ENCODE results near the gene DPY30.
"Not testable (repeated sequence)": the region's sequence is repeated elsewhere in the genome, so short reads cannot be mapped to it uniquely, and the experiment has no call there.

Gene DPY30

DNA sequence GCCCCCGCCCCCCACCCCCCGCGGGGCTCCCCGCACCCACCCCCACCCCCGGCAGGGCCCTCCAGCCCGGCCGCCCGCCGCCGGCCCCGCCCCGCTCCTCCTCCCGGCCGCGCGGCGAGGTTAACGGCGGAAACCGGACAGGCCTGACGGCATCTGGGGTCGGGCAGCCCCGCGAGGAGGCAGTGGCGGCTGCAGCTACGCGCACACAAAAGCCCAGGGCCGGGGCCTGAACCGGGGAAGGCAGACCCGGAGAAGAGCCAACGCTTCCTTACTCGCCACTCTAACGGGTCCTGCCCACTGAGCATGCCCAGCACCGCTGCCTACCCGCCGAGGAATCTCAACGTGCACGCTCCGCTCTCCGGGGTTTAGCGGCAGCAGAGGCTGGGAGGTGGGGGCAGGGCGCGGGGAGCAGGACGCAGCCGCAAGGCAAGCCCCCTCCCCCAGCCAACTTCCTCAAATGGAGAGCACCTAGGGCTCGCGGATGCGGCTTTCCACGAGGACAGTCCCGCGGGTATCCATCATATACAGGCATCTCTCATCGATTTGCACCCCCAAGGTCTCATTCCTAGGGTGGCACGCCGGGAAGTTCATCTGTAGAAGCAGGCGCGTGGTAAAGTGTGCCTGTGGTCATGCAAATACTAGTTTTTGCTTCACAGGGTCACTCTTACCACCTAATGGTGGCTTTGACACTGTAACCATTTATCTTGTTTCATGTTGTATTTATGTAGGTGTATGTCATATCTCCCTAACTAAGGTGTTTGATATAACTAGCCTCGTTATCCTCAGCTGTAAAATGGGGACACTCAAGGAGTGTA lies 28.7 kb downstream of the DPY30 start, which contains the start of gene MEMO1:
MEMO1 (minus strand) TSS at position 339 of the 815 bp plus-strand sequence. CDS start 761 bp downstream, outside the sequence.
- peak within 1 kb of the TSS; percentile 87 for H2AFZ ChIP-seq (ENCODE audit: low read length)
- peak within 1 kb of the TSS; percentile 94 for H3K9ac ChIP-seq (ENCODE audit: low read depth, low read length, poor library complexity, severe bottlenecking)
- H3K36me3 ChIP-seq (ENCODE audit: insufficient read depth, low read length), result no peaks in the 10 kb centered on the region
- H3K9me3 ChIP-seq (ENCODE audit: insufficient read depth, low read depth, low read length), result no peaks in the 10 kb centered on the region
- peak within 1 kb of the TSS; percentile 90 for H3K4me2 ChIP-seq (ENCODE audit: low read depth, low read length, poor library complexity, severe bottlenecking)
- H3K4me3 ChIP-seq (ENCODE audit: low read length, poor library complexity, severe bottlenecking), result peak within 1 kb of the TSS; percentile 98
- H3K79me2 ChIP-seq (ENCODE audit: insufficient read depth, low read length), result peaks cover 38% of the 10 kb centered on the region
- no peaks in the 10 kb centered on the region for H3K9me2 ChIP-seq (replicated peaks; ENCODE audit: low read depth, low read length)
- TF ChIP-seq, protein P1, sequence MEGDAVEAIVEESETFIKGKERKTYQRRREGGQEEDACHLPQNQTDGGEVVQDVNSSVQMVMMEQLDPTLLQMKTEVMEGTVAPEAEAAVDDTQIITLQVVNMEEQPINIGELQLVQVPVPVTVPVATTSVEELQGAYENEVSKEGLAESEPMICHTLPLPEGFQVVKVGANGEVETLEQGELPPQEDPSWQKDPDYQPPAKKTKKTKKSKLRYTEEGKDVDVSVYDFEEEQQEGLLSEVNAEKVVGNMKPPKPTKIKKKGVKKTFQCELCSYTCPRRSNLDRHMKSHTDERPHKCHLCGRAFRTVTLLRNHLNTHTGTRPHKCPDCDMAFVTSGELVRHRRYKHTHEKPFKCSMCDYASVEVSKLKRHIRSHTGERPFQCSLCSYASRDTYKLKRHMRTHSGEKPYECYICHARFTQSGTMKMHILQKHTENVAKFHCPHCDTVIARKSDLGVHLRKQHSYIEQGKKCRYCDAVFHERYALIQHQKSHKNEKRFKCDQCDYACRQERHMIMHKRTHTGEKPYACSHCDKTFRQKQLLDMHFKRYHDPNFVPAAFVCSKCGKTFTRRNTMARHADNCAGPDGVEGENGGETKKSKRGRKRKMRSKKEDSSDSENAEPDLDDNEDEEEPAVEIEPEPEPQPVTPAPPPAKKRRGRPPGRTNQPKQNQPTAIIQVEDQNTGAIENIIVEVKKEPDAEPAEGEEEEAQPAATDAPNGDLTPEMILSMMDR (conservative IDR thresholded peaks at IDR 0.05; ENCODE audit: low read length), result no peak
- TF ChIP-seq EZH2phosphoT487 (IDR thresholded peaks at IDR 0.05; ENCODE audit: borderline replicate concordance), result no peak
- H3K27me3 ChIP-seq (ENCODE audit: insufficient read depth, low read length, poor library complexity, severe bottlenecking), result no peaks in the 10 kb centered on the region
- H3K4me1 ChIP-seq (ENCODE audit: insufficient read depth, low read length, poor library complexity, severe bottlenecking), result peaks cover 35% of the 10 kb centered on the region
- H4K20me1 ChIP-seq (ENCODE audit: insufficient read depth, low read length, poor library complexity, severe bottlenecking), result peaks cover 37% of the 10 kb centered on the region
- H3F3A ChIP-seq (ENCODE audit: low read depth), result peaks cover 9% of the 10 kb centered on the region; the same call in 1 of the 2 replicates

DNA sequence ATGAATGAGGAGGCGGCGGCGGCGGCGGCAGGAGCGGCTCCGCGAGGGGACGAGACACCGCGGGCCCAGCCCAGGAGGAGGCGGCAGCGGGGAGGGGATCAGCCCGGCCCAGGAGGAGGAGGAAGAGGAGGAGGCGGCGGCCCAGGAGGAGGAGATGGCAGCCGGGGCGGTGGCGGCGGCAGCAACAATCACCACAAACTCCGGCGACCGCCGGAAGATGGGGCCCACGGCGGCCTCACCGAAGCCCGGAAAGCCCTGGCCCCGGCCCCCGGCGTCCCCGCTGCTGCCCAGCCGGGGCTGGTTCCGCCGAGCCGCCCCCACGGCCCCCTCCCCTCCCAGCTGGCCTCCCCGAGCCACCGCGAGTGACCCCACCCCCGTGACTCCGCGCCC lies 29.3 kb downstream of the DPY30 start:
- H3K4me2 ChIP-seq (ENCODE audit: low read depth, low read length, poor library complexity, severe bottlenecking); H3K9ac ChIP-seq (ENCODE audit: low read depth, low read length, poor library complexity, severe bottlenecking); H3K27me3 ChIP-seq (ENCODE audit: insufficient read depth, low read length, poor library complexity, severe bottlenecking); H3K9me2 ChIP-seq (replicated peaks; ENCODE audit: low read depth, low read length); H3F3A ChIP-seq (ENCODE audit: low read depth); H2AFZ ChIP-seq (ENCODE audit: low read length); H3K36me3 ChIP-seq (ENCODE audit: insufficient read depth, low read length); H3K9me3 ChIP-seq (ENCODE audit: insufficient read depth, low read depth, low read length): not testable (repeated sequence)
- Histone ChIP-seq H3K79me2 (ENCODE audit: insufficient read depth, low read length) (peaks cover 44% of the 10 kb centered on the region), H3K4me3 (ENCODE audit: low read length, poor library complexity, severe bottlenecking) (peak overlapping the region; percentile 48), H4K20me1 (ENCODE audit: insufficient read depth, low read length, poor library complexity, severe bottlenecking) (peaks cover 43% of the 10 kb centered on the region), H3K4me1 (ENCODE audit: insufficient read depth, low read length, poor library complexity, severe bottlenecking) (peaks cover 41% of the 10 kb centered on the region)

DNA sequence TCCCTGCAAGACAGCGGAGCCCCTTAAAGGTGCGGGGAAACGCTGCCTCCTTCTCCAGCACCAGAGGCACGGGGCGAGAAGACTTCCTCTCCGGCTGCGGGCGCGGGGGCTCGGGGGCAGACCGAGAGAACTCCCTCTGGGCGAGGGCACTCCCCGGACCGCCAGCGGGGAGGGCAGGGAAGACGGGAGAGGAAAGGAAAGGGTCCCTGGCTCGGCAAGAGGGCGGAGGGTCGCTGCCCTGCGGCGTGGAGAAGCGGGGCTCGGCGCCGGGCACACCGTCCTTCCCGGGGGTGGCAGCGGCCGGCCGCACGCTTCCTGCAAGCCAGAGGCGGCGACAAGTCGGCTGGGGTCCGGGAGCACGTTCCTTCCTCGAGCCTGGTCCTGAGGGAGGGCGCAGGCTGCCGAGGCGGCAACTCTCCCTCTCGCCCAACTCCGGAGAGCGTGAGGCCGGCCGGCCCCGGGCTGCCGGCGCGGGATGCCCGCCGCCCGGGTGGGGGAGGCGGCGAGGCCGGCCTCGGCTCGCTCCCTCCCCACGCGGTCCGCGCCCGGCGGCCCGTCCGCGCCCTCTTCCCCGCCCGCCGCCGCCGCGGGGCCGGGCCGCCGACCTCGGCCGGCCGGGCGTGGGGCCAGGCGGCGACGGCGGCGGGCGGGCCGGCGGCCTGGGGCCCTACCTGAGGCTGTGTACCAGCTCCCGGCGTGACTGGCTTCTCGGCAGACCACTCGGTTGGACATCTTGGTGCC lies 29.9 kb downstream of the DPY30 start:
- Histone ChIP-seq H2AFZ (ENCODE audit: low read length) (no peak overlapping the region), H4K20me1 (ENCODE audit: insufficient read depth, low read length, poor library complexity, severe bottlenecking) (peaks cover 49% of the 10 kb centered on the region), H3K36me3 (ENCODE audit: insufficient read depth, low read length) (no peaks in the 10 kb centered on the region)

More for the DNA sequence above, 29.9 kb downstream of the DPY30 start:
- Histone ChIP-seq H3K79me2 (ENCODE audit: insufficient read depth, low read length) (peaks cover 50% of the 10 kb centered on the region), H3K9me2 (replicated peaks; ENCODE audit: low read depth, low read length) (no peaks in the 10 kb centered on the region), H3K9me3 (ENCODE audit: insufficient read depth, low read depth, low read length) (no peaks in the 10 kb centered on the region), H3K27me3 (ENCODE audit: insufficient read depth, low read length, poor library complexity, severe bottlenecking) (no peaks in the 10 kb centered on the region), H3K4me2 (ENCODE audit: low read depth, low read length, poor library complexity, severe bottlenecking) (peak overlapping the region; percentile 79), H3K4me1 (ENCODE audit: insufficient read depth, low read length, poor library complexity, severe bottlenecking) (peaks cover 44% of the 10 kb centered on the region), H3K9ac (ENCODE audit: low read depth, low read length, poor library complexity, severe bottlenecking) (peak overlapping the region; percentile 94), H3F3A (ENCODE audit: low read depth) (peaks cover 9% of the 10 kb centered on the region; the same call in 1 of the 2 replicates), H3K4me3 (ENCODE audit: low read length, poor library complexity, severe bottlenecking) (peak overlapping the region; percentile 98)
- TF ChIP-seq EZH2phosphoT487 (IDR thresholded peaks at IDR 0.05; ENCODE audit: borderline replicate concordance), result no peak
- TF ChIP-seq, protein P1 (conservative IDR thresholded peaks at IDR 0.05; ENCODE audit: low read length), result no peak
